NOMO-1 treated with DMSO at 0.1 percent for 48 hours (cell line): ENCODE measurements around the gene TEX19.
"Not testable (repeated sequence)": the region's sequence is repeated elsewhere in the genome, so short reads cannot be mapped to it uniquely, and the experiment has no call there.

ENCODE experiments used
- DNase-seq: peaks from one replicate; lab custom pipeline; 2025; ENCODE audit not compliant: unreplicated experiment; lab: John Stamatoyannopoulos, UW

TEX19 gene

GRCh38 chr17:82334622-82335394 is 24.2 kb upstream of the TEX19 start:
- no peak for DNase-seq

GRCh38 chr17:82338858-82339633 is 20.0 kb upstream of the TEX19 start:
- DNase-seq, result no peak

GRCh38 chr17:82339634-82340580 is 19.1 kb upstream of the TEX19 start:
- no peak for DNase-seq

- no peak for DNase-seq
Measured at GRCh38 chr17:82342361-82343079, 16.5 kb upstream of the TEX19 start.

GRCh38 chr17:82343560-82343959 is 15.5 kb upstream of the TEX19 start:
- DNase-seq, result no peak

- DNase-seq, result no peak
Measured at GRCh38 chr17:82344175-82344907, 14.7 kb upstream of the TEX19 start.

- no peak for DNase-seq
Measured at GRCh38 chr17:82345151-82345976, 13.7 kb upstream of the TEX19 start.

GRCh38 chr17:82346342-82347300 is 12.4 kb upstream of the TEX19 start:
- no peak for DNase-seq

GRCh38 chr17:82347994-82348393 is 11.1 kb upstream of the TEX19 start:
- not testable (repeated sequence) for DNase-seq

GRCh38 chr17:82348434-82348833 is 10.6 kb upstream of the TEX19 start:
- no peak for DNase-seq

GRCh38 chr17:82348866-82349265 is 10.2 kb upstream of the TEX19 start:
- DNase-seq, result no peak

GRCh38 chr17:82349287-82349701 is 9.8 kb upstream of the TEX19 start:
- DNase-seq, result no peak

GRCh38 chr17:82350182-82351030 is 8.6 kb upstream of the TEX19 start:
- DNase-seq, result peak; percentile 32

- no peak for DNase-seq
Measured at GRCh38 chr17:82351254-82351712, 7.8 kb upstream of the TEX19 start.

- DNase-seq, result peak; percentile 69
Measured at GRCh38 chr17:82351713-82352488, 7.1 kb upstream of the TEX19 start.

- no peak for DNase-seq
Measured at GRCh38 chr17:82353484-82353883, 5.6 kb upstream of the TEX19 start.
